Type B pancreatic cell (in vitro differentiated cells): Measurements from ENCODE around the gene TDRD5. TPM values are rescaled to one million over a fixed set of nuclear protein-coding genes. Genes with fewer than 3 reads are reported as not detected.

Experiments used
- DNase-seq: peaks from one replicate; pipeline ENCODE4 v3.0.0; 2021; ENCODE audit warnings: mixed read lengths; ENCODE audit not compliant: unreplicated experiment; ENCODE audit errors: extremely low spot score
- H3K27ac Mint-ChIP-seq: 2 replicates; pipeline ENCODE4 v1.8.0; 2021; ENCODE audit warnings: mild to moderate bottlenecking, mixed read lengths
- H3K27me3 Mint-ChIP-seq: 2 replicates; pipeline ENCODE4 v1.8.0; 2021; ENCODE audit warnings: mixed read lengths
- H3K36me3 Mint-ChIP-seq: 2 replicates; pipeline ENCODE4 v1.8.0; 2021; ENCODE audit warnings: mixed read lengths
- H3K4me1 Mint-ChIP-seq: one replicate; pipeline ENCODE4 v1.8.0; 2021; ENCODE audit warnings: mixed read lengths; ENCODE audit not compliant: unreplicated experiment
- H3K4me3 Mint-ChIP-seq: 2 replicates; pipeline ENCODE4 v1.8.0; 2021; ENCODE audit warnings: mild to moderate bottlenecking, mixed read lengths
- H3K9me3 Mint-ChIP-seq: 2 replicates; pipeline ENCODE4 v1.8.0; 2021; ENCODE audit warnings: mixed read lengths
- total RNA-seq: library from RNA; stranded (reverse); gene quantifications from 2 replicates; pipeline ENCODE4 v1.2.1, GENCODE V29; 2021; ENCODE audit warnings: low replicate concordance
- TF ChIP-seq, protein P1 (sequence below): fragments of 200-600 bp; sonication (generic); conservative IDR thresholded peaks from 2 replicates; pipeline ENCODE4 v1.5.0; 2021; ENCODE audit warnings: antibody characterized with exemption, mild to moderate bottlenecking

TDRD5 gene
- total RNA-seq, 1 donor from 2014 or later = not detected

DNA sequence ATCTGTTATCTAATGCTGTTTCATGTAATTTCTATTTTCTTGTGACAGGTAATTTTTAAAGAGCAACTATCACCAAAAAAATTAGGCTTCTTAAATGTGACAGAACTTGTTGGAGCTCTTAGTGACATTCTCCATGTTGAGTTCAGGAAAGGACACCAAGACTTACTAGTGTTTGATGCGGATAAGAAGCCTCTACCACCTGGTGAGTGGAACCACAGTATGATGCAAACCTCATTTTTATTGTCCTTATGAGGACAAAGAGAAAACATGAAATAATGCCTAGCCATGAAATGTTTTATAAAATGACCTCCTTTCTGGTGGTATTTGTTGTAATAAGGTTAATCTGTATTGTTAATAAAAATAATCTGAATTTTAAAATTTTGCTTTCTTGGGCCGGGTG, 39.1 kb downstream of the TDRD5 start:
- H3K27me3 Mint-ChIP-seq = no peaks in the 10 kb centered on the region
- TF ChIP-seq, protein P1, sequence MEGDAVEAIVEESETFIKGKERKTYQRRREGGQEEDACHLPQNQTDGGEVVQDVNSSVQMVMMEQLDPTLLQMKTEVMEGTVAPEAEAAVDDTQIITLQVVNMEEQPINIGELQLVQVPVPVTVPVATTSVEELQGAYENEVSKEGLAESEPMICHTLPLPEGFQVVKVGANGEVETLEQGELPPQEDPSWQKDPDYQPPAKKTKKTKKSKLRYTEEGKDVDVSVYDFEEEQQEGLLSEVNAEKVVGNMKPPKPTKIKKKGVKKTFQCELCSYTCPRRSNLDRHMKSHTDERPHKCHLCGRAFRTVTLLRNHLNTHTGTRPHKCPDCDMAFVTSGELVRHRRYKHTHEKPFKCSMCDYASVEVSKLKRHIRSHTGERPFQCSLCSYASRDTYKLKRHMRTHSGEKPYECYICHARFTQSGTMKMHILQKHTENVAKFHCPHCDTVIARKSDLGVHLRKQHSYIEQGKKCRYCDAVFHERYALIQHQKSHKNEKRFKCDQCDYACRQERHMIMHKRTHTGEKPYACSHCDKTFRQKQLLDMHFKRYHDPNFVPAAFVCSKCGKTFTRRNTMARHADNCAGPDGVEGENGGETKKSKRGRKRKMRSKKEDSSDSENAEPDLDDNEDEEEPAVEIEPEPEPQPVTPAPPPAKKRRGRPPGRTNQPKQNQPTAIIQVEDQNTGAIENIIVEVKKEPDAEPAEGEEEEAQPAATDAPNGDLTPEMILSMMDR = no peak

DNA sequence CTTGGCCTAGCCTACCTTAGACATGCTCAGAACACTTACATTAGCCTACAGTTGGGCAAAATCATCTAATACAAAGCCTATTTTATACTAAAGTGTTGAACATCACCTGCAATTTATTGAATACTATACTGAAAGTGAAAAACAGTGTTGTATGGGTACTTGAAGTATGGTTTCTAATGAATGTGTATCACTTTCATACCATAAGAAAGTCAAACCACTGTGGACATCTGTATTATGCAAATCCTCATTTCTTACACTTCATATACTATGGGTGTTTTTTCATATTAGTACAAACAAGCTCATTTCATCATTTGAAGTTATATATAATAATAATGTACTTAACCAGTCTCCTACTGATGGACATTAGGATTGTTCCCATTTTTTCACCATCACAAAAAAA, 41.2 kb downstream of the TDRD5 start:
- Mint-ChIP-seq H3K27me3 (no peaks in the 10 kb centered on the region), H3K36me3 (no peaks in the 10 kb centered on the region), H3K4me1 (no peaks in the 10 kb centered on the region), H3K4me3 (no peak overlapping the region), H3K9me3 (no peaks in the 10 kb centered on the region), H3K27ac (no peak overlapping the region)
- no peak for DNase-seq
- TF ChIP-seq, protein P1 = no peak

More for the DNA sequence above, 39.1 kb downstream of the TDRD5 start:
- DNase-seq = no peak
- Mint-ChIP-seq H3K27ac (no peak overlapping the region), H3K4me3 (no peak overlapping the region), H3K9me3 (no peaks in the 10 kb centered on the region), H3K36me3 (no peaks in the 10 kb centered on the region), H3K4me1 (no peaks in the 10 kb centered on the region)

DNA sequence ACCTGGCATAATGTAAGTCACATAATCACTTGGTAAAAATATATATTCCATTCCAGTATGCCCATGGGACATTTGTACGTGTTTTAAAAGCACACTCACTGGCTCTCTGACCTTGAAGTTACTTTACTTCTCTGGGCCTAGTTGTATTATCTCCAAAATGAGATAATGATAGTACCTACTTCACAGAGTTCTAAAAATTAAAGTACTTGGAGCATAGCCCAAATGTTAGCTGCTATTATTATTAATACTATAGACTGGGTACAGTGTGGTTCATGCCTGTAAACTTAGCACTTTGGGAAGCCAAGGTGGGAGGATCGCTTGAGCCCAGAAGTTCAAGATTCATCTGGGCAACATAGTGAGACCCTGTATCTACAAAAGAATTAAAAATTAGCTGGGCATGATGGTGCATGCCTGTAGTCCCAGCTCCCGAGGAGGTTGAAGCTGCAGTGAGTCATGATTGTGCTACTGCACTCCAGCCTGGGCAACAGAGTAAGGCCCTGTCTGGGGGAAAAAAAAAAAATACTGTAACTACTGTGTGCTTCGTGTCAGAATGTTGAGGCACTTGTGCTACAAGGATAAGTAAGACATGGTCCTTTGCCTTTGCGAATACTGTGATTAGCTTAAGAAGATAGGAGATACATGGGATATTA, 45.7 kb downstream of the TDRD5 start:
- H3K27ac Mint-ChIP-seq = no peak overlapping the region
- no peaks in the 10 kb centered on the region for H3K27me3 Mint-ChIP-seq
- no peaks in the 10 kb centered on the region for H3K36me3 Mint-ChIP-seq
- H3K4me3 Mint-ChIP-seq = no peak overlapping the region
- TF ChIP-seq, protein P1 = no peak
- no peaks in the 10 kb centered on the region for H3K9me3 Mint-ChIP-seq
- H3K4me1 Mint-ChIP-seq = no peaks in the 10 kb centered on the region
- DNase-seq = no peak

DNA sequence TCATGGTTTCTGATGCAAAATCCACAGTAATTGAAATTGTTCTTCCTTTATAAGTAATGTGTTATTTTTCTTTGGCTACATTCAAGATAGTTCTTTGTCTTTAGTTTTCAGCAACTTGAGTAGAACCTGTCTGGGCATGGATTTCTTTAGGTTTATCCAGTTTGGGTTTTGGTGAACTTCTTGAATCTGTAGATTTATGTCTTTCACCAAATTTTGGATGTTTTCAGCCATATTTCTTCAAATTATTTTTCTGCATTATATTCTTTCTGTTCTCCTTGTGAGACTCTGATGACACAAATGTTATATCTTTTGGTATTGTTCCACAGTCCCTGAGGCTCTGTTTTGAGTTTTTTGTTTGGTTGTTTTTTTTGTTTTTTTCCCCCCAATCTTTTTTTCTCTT, 69.4 kb downstream of the TDRD5 start:
- Mint-ChIP-seq H3K36me3 (no peaks in the 10 kb centered on the region), H3K4me3 (no peak overlapping the region), H3K27ac (no peak overlapping the region), H3K27me3 (no peaks in the 10 kb centered on the region), H3K9me3 (peaks cover 9% of the 10 kb centered on the region), H3K4me1 (no peaks in the 10 kb centered on the region)
- DNase-seq = no peak
- TF ChIP-seq, protein P1 = no peak

DNA sequence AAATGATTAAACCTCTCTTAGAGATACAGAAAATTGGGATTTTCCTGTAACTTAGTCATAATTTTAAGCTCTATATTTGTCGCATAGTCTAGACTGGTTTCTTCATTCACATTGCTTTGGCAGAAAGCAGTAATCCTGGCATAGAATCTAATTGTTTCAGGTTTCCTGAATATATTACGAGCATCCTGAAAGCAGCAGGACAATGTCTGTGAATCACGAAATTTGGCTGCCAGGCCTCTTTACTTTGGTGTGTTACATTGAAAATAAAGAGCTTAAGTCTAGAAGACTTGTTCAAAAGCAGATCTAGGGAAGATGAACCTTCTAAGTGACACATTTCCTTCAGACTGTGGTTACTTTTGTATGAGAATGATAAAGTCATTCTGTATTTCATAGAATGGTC, 72.2 kb downstream of the TDRD5 start:
- peaks cover 9% of the 10 kb centered on the region for H3K9me3 Mint-ChIP-seq
- TF ChIP-seq, protein P1 = no peak
- no peaks in the 10 kb centered on the region for H3K36me3 Mint-ChIP-seq
- H3K4me1 Mint-ChIP-seq = no peaks in the 10 kb centered on the region
- H3K4me3 Mint-ChIP-seq = no peak overlapping the region
- no peak overlapping the region for H3K27ac Mint-ChIP-seq
- no peak for DNase-seq
- H3K27me3 Mint-ChIP-seq = no peaks in the 10 kb centered on the region
